Measurements from ENCODE around the gene ALDH16A1.

ALDH16A1 gene

DNA sequence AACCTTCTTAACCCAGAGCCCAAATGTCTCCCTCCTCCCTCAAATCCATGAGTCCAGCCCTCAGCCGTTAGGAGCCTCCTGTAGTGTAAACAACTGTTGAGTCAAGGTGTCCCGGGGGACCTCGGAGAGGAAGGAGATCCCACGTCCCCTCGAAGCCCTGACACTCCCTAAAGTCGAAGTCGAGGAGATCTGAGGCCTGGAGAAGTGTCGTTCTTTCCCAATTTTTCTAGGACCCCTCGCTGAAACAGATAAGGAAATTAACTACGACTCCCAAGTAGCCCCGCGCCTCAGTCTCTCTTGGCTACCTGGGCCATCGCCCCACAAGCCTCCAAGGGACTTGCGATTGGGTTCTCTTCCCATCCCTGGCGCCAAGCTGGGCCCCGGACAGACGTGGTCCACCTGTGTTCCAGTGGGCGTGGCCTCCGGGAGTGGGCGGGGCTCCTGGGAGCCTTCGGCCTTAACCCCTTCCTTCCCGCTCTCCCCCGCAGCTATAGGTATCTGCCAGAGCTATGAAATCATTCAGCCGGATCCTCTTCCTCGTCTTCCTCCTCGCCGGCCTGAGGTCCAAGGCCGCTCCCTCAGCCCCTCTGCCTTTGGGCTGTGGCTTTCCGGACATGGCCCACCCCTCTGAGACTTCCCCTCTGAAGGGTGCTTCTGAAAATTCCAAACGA lies 27.0 kb upstream of the ALDH16A1 start:
- FAIRE-seq (no peak), DNase-seq (ENCODE audit: insufficient read length) (no peak)
- TF ChIP-seq POLR2AphosphoS5 (IDR thresholded peaks at IDR 0.05; ENCODE audit: low read depth, low read length) (no peak), TAF1 (IDR thresholded peaks at IDR 0.05; ENCODE audit: borderline replicate concordance, low read depth, low read length) (no peak), POLR2A (IDR thresholded peaks at IDR 0.05; ENCODE audit: low read depth, low read length) (no peak)

DNA sequence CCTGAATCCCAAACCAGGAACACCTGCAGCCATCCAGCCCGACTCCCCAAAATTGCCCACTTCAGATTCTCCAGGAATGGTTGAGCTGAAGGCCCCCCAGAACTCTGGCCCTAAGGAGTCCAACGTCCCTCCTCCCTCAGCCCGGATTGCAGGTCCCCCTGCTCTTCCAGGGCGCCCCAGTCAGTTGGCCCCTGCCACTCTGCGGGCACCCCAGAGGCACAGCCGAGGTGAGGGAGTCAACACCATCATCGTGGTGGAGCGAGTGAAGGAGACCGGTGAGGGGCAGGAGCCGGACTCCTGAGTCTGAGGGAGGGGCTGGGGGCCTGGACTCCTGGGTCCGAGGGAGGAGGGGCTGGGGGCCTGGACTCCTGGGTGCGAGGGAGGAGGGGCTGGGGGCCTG lies 25.7 kb upstream of the ALDH16A1 start:
- FAIRE-seq = no peak
- TF ChIP-seq TAF1 (IDR thresholded peaks at IDR 0.05; ENCODE audit: borderline replicate concordance, low read depth, low read length) (no peak), POLR2AphosphoS5 (IDR thresholded peaks at IDR 0.05; ENCODE audit: low read depth, low read length) (no peak), POLR2A (IDR thresholded peaks at IDR 0.05; ENCODE audit: low read depth, low read length) (no peak)
- DNase-seq (ENCODE audit: insufficient read length) = no peak

- FAIRE-seq (peak; percentile 9), DNase-seq (ENCODE audit: insufficient read length) (no peak)
- TF ChIP-seq POLR2A (IDR thresholded peaks at IDR 0.05; ENCODE audit: low read depth, low read length) (no peak), POLR2AphosphoS5 (IDR thresholded peaks at IDR 0.05; ENCODE audit: low read depth, low read length) (no peak), TAF1 (IDR thresholded peaks at IDR 0.05; ENCODE audit: borderline replicate concordance, low read depth, low read length) (no peak)
These were observed 25.0 kb upstream of the ALDH16A1 start for GRCh38 chr19:49427855-49428546.

- FAIRE-seq (no peak), DNase-seq (ENCODE audit: insufficient read length) (no peak)
- no peak for TF ChIP-seq POLR2AphosphoS5 (IDR thresholded peaks at IDR 0.05; ENCODE audit: low read depth, low read length)
- TF ChIP-seq TAF1 (IDR thresholded peaks at IDR 0.05; ENCODE audit: borderline replicate concordance, low read depth, low read length) = no peak
- TF ChIP-seq POLR2A (IDR thresholded peaks at IDR 0.05; ENCODE audit: low read depth, low read length) = no peak
These were observed 24.2 kb upstream of the ALDH16A1 start for GRCh38 chr19:49428547-49429451.

GRCh38 chr19:49430172-49430677 lies 22.8 kb upstream of the ALDH16A1 start:
- FAIRE-seq = no peak
- TF ChIP-seq POLR2AphosphoS5 (IDR thresholded peaks at IDR 0.05; ENCODE audit: low read depth, low read length) = no peak
- DNase-seq (ENCODE audit: insufficient read length) = no peak

GRCh38 chr19:49430678-49431329 lies 22.2 kb upstream of the ALDH16A1 start:
- FAIRE-seq (no peak), DNase-seq (ENCODE audit: insufficient read length) (no peak)
- TF ChIP-seq POLR2AphosphoS5 (IDR thresholded peaks at IDR 0.05; ENCODE audit: low read depth, low read length) (no peak), POLR2A (IDR thresholded peaks at IDR 0.05; ENCODE audit: low read depth, low read length) (no peak), TAF1 (IDR thresholded peaks at IDR 0.05; ENCODE audit: borderline replicate concordance, low read depth, low read length) (no peak)

DNA sequence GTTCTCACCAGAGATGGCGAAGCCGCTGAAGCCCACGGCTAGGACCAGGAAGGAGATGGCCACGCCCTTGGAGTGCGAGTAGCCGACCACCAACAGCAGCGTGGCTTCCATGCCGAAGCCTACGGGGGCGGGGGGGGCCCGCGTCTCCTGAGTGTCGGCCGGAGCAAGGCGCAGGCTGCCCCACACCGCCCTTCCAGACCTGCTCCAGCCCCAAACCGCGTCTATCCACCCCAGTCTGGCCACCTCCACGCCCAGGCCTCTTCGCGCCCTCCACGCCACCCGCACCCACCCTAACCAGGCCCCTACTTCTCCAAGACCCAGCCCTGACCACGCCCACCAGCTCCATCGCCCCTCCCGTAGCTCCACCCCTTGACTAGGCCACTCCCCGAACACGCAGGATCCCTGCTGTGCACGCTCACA lies 21.7 kb upstream of the ALDH16A1 start:
- TF ChIP-seq TAF1 (IDR thresholded peaks at IDR 0.05; ENCODE audit: borderline replicate concordance, low read depth, low read length) (no peak), POLR2A (IDR thresholded peaks at IDR 0.05; ENCODE audit: low read depth, low read length) (no peak), POLR2AphosphoS5 (IDR thresholded peaks at IDR 0.05; ENCODE audit: low read depth, low read length) (no peak)
- FAIRE-seq (no peak), DNase-seq (ENCODE audit: insufficient read length) (no peak)

GRCh38 chr19:49432141-49433073 lies 20.6 kb upstream of the ALDH16A1 start:
- no peak for TF ChIP-seq POLR2A (IDR thresholded peaks at IDR 0.05; ENCODE audit: low read depth, low read length)
- TF ChIP-seq TAF1 (IDR thresholded peaks at IDR 0.05; ENCODE audit: borderline replicate concordance, low read depth, low read length) = no peak
- TF ChIP-seq POLR2AphosphoS5 (IDR thresholded peaks at IDR 0.05; ENCODE audit: low read depth, low read length) = no peak
- FAIRE-seq = no peak
- no peak for DNase-seq (ENCODE audit: insufficient read length)

- TF ChIP-seq TAF1 (IDR thresholded peaks at IDR 0.05; ENCODE audit: borderline replicate concordance, low read depth, low read length) (no peak), POLR2AphosphoS5 (IDR thresholded peaks at IDR 0.05; ENCODE audit: low read depth, low read length) (no peak), POLR2A (IDR thresholded peaks at IDR 0.05; ENCODE audit: low read depth, low read length) (no peak)
- DNase-seq (ENCODE audit: insufficient read length) (no peak), FAIRE-seq (no peak)
These were observed 19.7 kb upstream of the ALDH16A1 start for GRCh38 chr19:49433240-49433901.

All from GM12892 (cell line).